RWPE2 (cell line): ENCODE data around the gene CAPN7.
A peak's percentile ranks its signal among the peaks of the same experiment; 100 is the strongest.

Experiments
- ATAC-seq: fragments of 200-7000 bp; cut with Tn5 transposase; 3 replicates; pipeline ENCODE4 v1.9.1; 2021; ENCODE audit warnings: low read depth
- DNase-seq: peaks from one replicate; pipeline ENCODE4 v3.0.0-alpha.2; 2020; ENCODE audit warnings: low spot score
- H3K27ac ChIP-seq: fragments of 450-650 bp; 2 replicates; pipeline ENCODE4 v1.5.1; 2017; ENCODE audit warnings: mild to moderate bottlenecking; ENCODE audit not compliant: poor library complexity, severe bottlenecking
- H3K27me3 ChIP-seq: fragments of 250-450 bp; sonication (Bioruptor Pico); 2 replicates; pipeline ENCODE4 v1.5.1; 2021; ENCODE audit warnings: mild to moderate bottlenecking, moderate library complexity; ENCODE audit not compliant: insufficient read depth, poor library complexity, severe bottlenecking
- H3K36me3 ChIP-seq: fragments of 250-450 bp; sonication (Bioruptor Pico); 2 replicates; pipeline ENCODE4 v1.5.1; 2020; ENCODE audit warnings: low read depth, mild to moderate bottlenecking, moderate library complexity
- H3K4me1 ChIP-seq: fragments of 250-450 bp; sonication (Bioruptor Pico); 2 replicates; pipeline ENCODE4 v1.5.1; 2021; ENCODE audit warnings: mild to moderate bottlenecking, moderate library complexity; ENCODE audit not compliant: insufficient read depth, poor library complexity, severe bottlenecking
- H3K4me3 ChIP-seq: fragments of 250-450 bp; sonication (Bioruptor Pico); 2 replicates; pipeline ENCODE4 v1.5.1; 2021; ENCODE audit warnings: mild to moderate bottlenecking, moderate library complexity; ENCODE audit not compliant: severe bottlenecking
- H3K9me3 ChIP-seq: fragments of 250-450 bp; sonication (Bioruptor Pico); 2 replicates; pipeline ENCODE4 v1.5.1; 2021; ENCODE audit warnings: mild to moderate bottlenecking, moderate library complexity; ENCODE audit not compliant: severe bottlenecking
- CTCF ChIP-seq: fragments of 450-650 bp; IDR thresholded peaks from one replicate; pipeline ENCODE4 v1.5.1; 2017; ENCODE audit warnings: mild to moderate bottlenecking, moderate library complexity; ENCODE audit not compliant: poor library complexity, severe bottlenecking

Gene CAPN7

DNA sequence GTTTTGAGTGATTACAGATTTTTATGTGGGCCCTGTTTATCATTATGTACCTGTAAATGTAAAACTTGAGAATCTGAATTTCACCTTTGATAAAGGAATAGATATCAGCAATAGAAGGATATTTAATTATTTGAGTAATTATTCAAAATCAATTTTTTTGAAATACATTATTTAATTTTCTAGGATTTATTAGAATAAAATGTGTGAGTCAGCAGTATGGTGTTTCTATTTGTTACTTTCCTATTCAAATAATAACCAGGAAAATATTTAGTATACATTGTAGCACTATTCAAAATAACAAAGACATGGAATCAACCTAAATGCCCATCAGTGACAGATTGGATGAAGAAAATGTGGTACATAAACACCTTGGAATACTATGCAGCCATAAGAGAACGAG lies 22.1 kb downstream of the CAPN7 start:
- ATAC-seq = no peak
- no peak for TF ChIP-seq CTCF
- H3K27ac ChIP-seq = no peak overlapping the region
- no peak overlapping the region for H3K4me3 ChIP-seq
- H3K36me3 ChIP-seq = peaks cover 91% of the 10 kb centered on the region
- DNase-seq = no peak
- no peaks in the 10 kb centered on the region for H3K27me3 ChIP-seq
- H3K4me1 ChIP-seq = peaks cover 6% of the 10 kb centered on the region
- H3K9me3 ChIP-seq = no peaks in the 10 kb centered on the region

DNA sequence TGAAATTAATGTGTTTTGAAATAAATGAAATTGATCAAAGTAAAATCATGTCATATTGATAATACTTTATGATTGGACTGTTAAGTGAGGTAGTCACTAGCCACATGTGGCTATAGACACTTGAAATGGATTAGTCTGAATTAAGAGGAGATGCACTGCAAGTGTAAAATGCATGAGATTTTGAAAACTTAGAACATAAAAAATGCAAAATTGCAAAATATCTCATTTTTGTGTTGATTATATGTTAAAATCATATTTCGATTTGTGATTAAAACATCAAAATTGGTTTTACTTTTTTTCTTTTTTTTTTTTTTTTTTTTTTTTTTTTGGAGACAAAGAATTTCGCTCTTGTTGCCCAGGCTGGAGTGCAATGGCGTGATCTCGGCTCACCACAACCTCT lies 23.2 kb downstream of the CAPN7 start:
- no peak overlapping the region for H3K27ac ChIP-seq
- no peak for TF ChIP-seq CTCF
- H3K27me3 ChIP-seq = no peaks in the 10 kb centered on the region
- peaks cover 93% of the 10 kb centered on the region for H3K36me3 ChIP-seq
- H3K9me3 ChIP-seq = no peaks in the 10 kb centered on the region
- H3K4me1 ChIP-seq = peaks cover under 1% of the 10 kb centered on the region
- ATAC-seq (no peak), DNase-seq (no peak)
- H3K4me3 ChIP-seq = no peak overlapping the region

- TF ChIP-seq CTCF = peak; percentile 28
- peaks cover 93% of the 10 kb centered on the region for H3K36me3 ChIP-seq
- DNase-seq = no peak
Measured at GRCh38 chr3:15241341-15241740, 35.3 kb downstream of the CAPN7 start.

GRCh38 chr3:15243822-15244482 lies 37.9 kb downstream of the CAPN7 start:
- ATAC-seq (no peak), DNase-seq (no peak)
- Histone ChIP-seq H3K36me3 (peaks cover 94% of the 10 kb centered on the region), H3K27ac (no peak overlapping the region), H3K4me1 (no peaks in the 10 kb centered on the region), H3K9me3 (no peaks in the 10 kb centered on the region), H3K4me3 (no peak overlapping the region), H3K27me3 (no peaks in the 10 kb centered on the region)
- no peak for TF ChIP-seq CTCF

More at GRCh38 chr3:15241341-15241740, 35.3 kb downstream of the CAPN7 start:
- H3K4me3 ChIP-seq = no peak overlapping the region
- no peaks in the 10 kb centered on the region for H3K9me3 ChIP-seq
- H3K27ac ChIP-seq = no peak overlapping the region
- no peak for ATAC-seq
- H3K4me1 ChIP-seq = no peaks in the 10 kb centered on the region
- no peaks in the 10 kb centered on the region for H3K27me3 ChIP-seq

DNA sequence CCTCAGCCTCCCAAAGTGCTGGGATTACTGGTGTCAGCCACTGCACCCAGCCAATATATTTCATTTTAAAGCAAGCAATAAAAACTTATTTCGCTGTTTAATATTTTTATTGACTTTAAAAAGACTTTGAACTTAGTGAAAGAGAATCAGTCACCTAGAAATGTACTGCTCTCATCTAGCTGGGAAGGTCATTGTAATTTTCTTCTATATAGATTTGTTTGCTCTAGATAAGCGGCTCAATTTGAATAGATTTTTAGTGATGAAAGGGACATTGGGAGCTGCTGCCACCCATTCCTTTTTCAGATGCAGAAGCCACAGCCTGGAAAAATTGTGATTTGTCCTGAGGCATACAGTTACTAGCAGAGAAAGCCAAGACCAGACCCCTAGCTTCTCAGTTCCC lies 40.1 kb downstream of the CAPN7 start:
- no peak for TF ChIP-seq CTCF
- Histone ChIP-seq H3K4me3 (no peak overlapping the region), H3K27me3 (no peaks in the 10 kb centered on the region), H3K4me1 (no peaks in the 10 kb centered on the region), H3K9me3 (no peaks in the 10 kb centered on the region), H3K36me3 (peaks cover 92% of the 10 kb centered on the region), H3K27ac (no peak overlapping the region)
- ATAC-seq (no peak), DNase-seq (no peak)
